ENCODE measurements around the gene PARVA. TPM values are rescaled to one million over a fixed set of nuclear protein-coding genes. Genes with fewer than 3 reads are reported as not detected.

PARVA gene
- total RNA-seq, 4 donors from 2014 or later = 52.9 to 188 (median 66.5) TPM

- no peaks in the 10 kb centered on the region for H3K9me3 ChIP-seq
- H3K27ac ChIP-seq = peak overlapping the region; percentile 93 to 96
- no peaks in the 10 kb centered on the region for H3K36me3 ChIP-seq
- no peak overlapping the region for H3K4me3 ChIP-seq
- no peaks in the 10 kb centered on the region for H3K27me3 ChIP-seq
- no peak for DNase-seq
- no peak for TF ChIP-seq CTCF (IDR thresholded peaks at IDR 0.05)
- TF ChIP-seq POLR2A (IDR thresholded peaks at IDR 0.05) = no peak
- peaks cover 21 to 24% of the 10 kb centered on the region in 2 donors for H3K4me1 ChIP-seq
- intact Hi-C loops (cut with DNase I; ENCODE audit: low total_unique reads) = no loop called here
Measured at GRCh38 chr11:12403997-12404350, 26.6 kb downstream of the PARVA start.

GRCh38 chr11:12404436-12404835, 27.1 kb downstream of the PARVA start:
- H3K27ac ChIP-seq = peak overlapping the region; percentile 93 to 96
- no peaks in the 10 kb centered on the region for H3K9me3 ChIP-seq
- peaks cover 21 to 24% of the 10 kb centered on the region in 2 donors for H3K4me1 ChIP-seq
- no peak for DNase-seq
- H3K36me3 ChIP-seq = no peaks in the 10 kb centered on the region
- H3K4me3 ChIP-seq = no peak overlapping the region
- TF ChIP-seq POLR2A (IDR thresholded peaks at IDR 0.05) = no peak
- TF ChIP-seq CTCF (IDR thresholded peaks at IDR 0.05) = no peak
- intact Hi-C loops (cut with DNase I; ENCODE audit: low total_unique reads) = no loop called here
- no peaks in the 10 kb centered on the region for H3K27me3 ChIP-seq

GRCh38 chr11:12408156-12408770, 30.9 kb downstream of the PARVA start:
- TF ChIP-seq POLR2A (IDR thresholded peaks at IDR 0.05) = no peak
- TF ChIP-seq CTCF (IDR thresholded peaks at IDR 0.05) = no peak
- no peak for DNase-seq
- intact Hi-C loops (cut with DNase I; ENCODE audit: low total_unique reads) = no loop called here
- Histone ChIP-seq H3K27ac (peak overlapping the region; percentile 89 to 94), H3K4me3 (no peak overlapping the region), H3K27me3 (no peaks in the 10 kb centered on the region), H3K9me3 (no peaks in the 10 kb centered on the region), H3K4me1 (peaks cover 8 to 21% of the 10 kb centered on the region in 2 donors), H3K36me3 (no peaks in the 10 kb centered on the region)

- Histone ChIP-seq H3K27ac (peak overlapping the region; percentile 89 to 94), H3K4me3 (no peak overlapping the region), H3K4me1 (peaks cover 7 to 21% of the 10 kb centered on the region in 2 donors), H3K36me3 (no peaks in the 10 kb centered on the region), H3K27me3 (no peaks in the 10 kb centered on the region), H3K9me3 (no peaks in the 10 kb centered on the region)
- TF ChIP-seq POLR2A (IDR thresholded peaks at IDR 0.05) (no peak), CTCF (IDR thresholded peaks at IDR 0.05) (no peak)
- intact Hi-C loops (cut with DNase I; ENCODE audit: low total_unique reads) = no loop called here
- no peak for DNase-seq
Measured at GRCh38 chr11:12409621-12410005, 32.2 kb downstream of the PARVA start.

GRCh38 chr11:12410006-12410728, 32.8 kb downstream of the PARVA start:
- TF ChIP-seq CTCF (IDR thresholded peaks at IDR 0.05) (no peak), POLR2A (IDR thresholded peaks at IDR 0.05) (peak; percentile 19 to 29)
- peak overlapping the region; percentile 89 to 94 for H3K27ac ChIP-seq
- peak overlapping the region in 1 of 2 donors; percentile 12 for H3K4me3 ChIP-seq

More at GRCh38 chr11:12410006-12410728, 32.8 kb downstream of the PARVA start:
- DNase-seq = peak; percentile 52 to 71
- Histone ChIP-seq H3K9me3 (no peaks in the 10 kb centered on the region), H3K4me1 (peaks cover 7 to 22% of the 10 kb centered on the region in 2 donors), H3K36me3 (no peaks in the 10 kb centered on the region), H3K27me3 (no peaks in the 10 kb centered on the region)
- intact Hi-C loops (cut with DNase I; ENCODE audit: low total_unique reads) = no loop called here
